ENCODE results near the gene PCED1B. TPM values are rescaled to one million over a fixed set of nuclear protein-coding genes. Genes with fewer than 3 reads are reported as not detected.

PCED1B gene
- polyA plus RNA-seq, 1 donor (not counting 4 experiments of a cell fraction or from before 2014, with no cell fraction given), result 3.2 TPM

- H3K9ac ChIP-seq (ENCODE audit: control insufficient read depth, extremely low read depth, insufficient read depth, low read length), result no peak overlapping the region
- H3K27ac ChIP-seq (ENCODE audit: control insufficient read depth, insufficient read depth, low read length), result peak overlapping the region; percentile 72
- H3K36me3 ChIP-seq (ENCODE audit: control insufficient read depth in 2 of 2, extremely low read depth in 1 of 2, insufficient read depth in 2 of 2, low read length in 2 of 2), result peaks cover 2 to 4% of the 10 kb centered on the region in 2 experiments
- peaks cover 10% of the 10 kb centered on the region for H3K9me3 ChIP-seq (ENCODE audit: control insufficient read depth, low read depth, low read length)
- H3K79me2 ChIP-seq (ENCODE audit: control insufficient read depth, insufficient read depth, low read length), result peaks cover 19% of the 10 kb centered on the region
- FAIRE-seq (peak; percentile 80), DNase-seq (ENCODE audit: low read depth, low spot score) (no peak)
- H3K4me3 ChIP-seq (ENCODE audit: control insufficient read depth in 2 of 3, extremely low read depth in 1 of 3, insufficient read depth in 2 of 3, low read depth in 1 of 3, low read length in 3 of 3), result peak overlapping the region in 1 of 3 experiments; percentile 5
- H3K4me2 ChIP-seq (ENCODE audit: control insufficient read depth, extremely low read depth, insufficient read depth, low read depth, low read length), result peak overlapping the region; percentile 45
- dilution Hi-C loops (cut with MboI; ENCODE audit: extremely low pct_ligation_motif_present, low sequenced_read_pairs), result no loop called here
- H4K20me1 ChIP-seq (ENCODE audit: control insufficient read depth, extremely low read depth, insufficient read depth, low read length), result no peaks in the 10 kb centered on the region
- no peak overlapping the region for H2AFZ ChIP-seq (ENCODE audit: control insufficient read depth, low read length)
- H3K9me1 ChIP-seq (ENCODE audit: control insufficient read depth, extremely low read depth, insufficient read depth, low read length), result no peaks in the 10 kb centered on the region
- peaks cover 78% of the 10 kb centered on the region for H3K4me1 ChIP-seq (ENCODE audit: control insufficient read depth, extremely low read depth, insufficient read depth, low read length)
- no peaks in the 10 kb centered on the region for H3K27me3 ChIP-seq (ENCODE audit: control insufficient read depth, extremely low read depth, insufficient read depth, low read length)
- no peak for TF ChIP-seq CTCF (optimal IDR thresholded peaks at IDR 0.05 in 1 of 3, IDR thresholded peaks at IDR 0.05 in 1 of 3, conservative IDR thresholded peaks at IDR 0.05 in 1 of 3; ENCODE audit: extremely low read depth in 1 of 3, insufficient read depth in 2 of 3, low read length in 3 of 3)
- no peak for TF ChIP-seq EZH2 (IDR thresholded peaks at IDR 0.05; ENCODE audit: low read length)
Observed at GRCh38 chr12:47085815-47086252, 6.4 kb downstream of the PCED1B start.

GRCh38 chr12:47087088-47087688 lies 7.8 kb downstream of the PCED1B start:
- peaks cover 67% of the 10 kb centered on the region for H3K4me1 ChIP-seq (ENCODE audit: control insufficient read depth, extremely low read depth, insufficient read depth, low read length)
- FAIRE-seq, result no peak
- H3K9ac ChIP-seq (ENCODE audit: control insufficient read depth, extremely low read depth, insufficient read depth, low read length), result no peak overlapping the region

More at GRCh38 chr12:47087088-47087688, 7.8 kb downstream of the PCED1B start:
- Histone ChIP-seq H3K36me3 (ENCODE audit: control insufficient read depth in 2 of 2, extremely low read depth in 1 of 2, insufficient read depth in 2 of 2, low read length in 2 of 2) (peaks cover 2 to 4% of the 10 kb centered on the region in 2 experiments), H3K4me2 (ENCODE audit: control insufficient read depth, extremely low read depth, insufficient read depth, low read depth, low read length) (peak overlapping the region; percentile 26), H3K27ac (ENCODE audit: control insufficient read depth, insufficient read depth, low read length) (peak overlapping the region; percentile 92), H3K79me2 (ENCODE audit: control insufficient read depth, insufficient read depth, low read length) (peaks cover 16% of the 10 kb centered on the region), H4K20me1 (ENCODE audit: control insufficient read depth, extremely low read depth, insufficient read depth, low read length) (no peaks in the 10 kb centered on the region), H3K9me1 (ENCODE audit: control insufficient read depth, extremely low read depth, insufficient read depth, low read length) (no peaks in the 10 kb centered on the region), H3K4me3 (ENCODE audit: control insufficient read depth in 2 of 3, extremely low read depth in 1 of 3, insufficient read depth in 2 of 3, low read depth in 1 of 3, low read length in 3 of 3) (no peak overlapping the region), H3K27me3 (ENCODE audit: control insufficient read depth, extremely low read depth, insufficient read depth, low read length) (no peaks in the 10 kb centered on the region), H3K9me3 (ENCODE audit: control insufficient read depth, low read depth, low read length) (peaks cover 11% of the 10 kb centered on the region), H2AFZ (ENCODE audit: control insufficient read depth, low read length) (no peak overlapping the region)
- DNase-seq (ENCODE audit: low read depth, low spot score), result no peak
- no peak for TF ChIP-seq EZH2 (IDR thresholded peaks at IDR 0.05; ENCODE audit: low read length)
- no peak for TF ChIP-seq CTCF (optimal IDR thresholded peaks at IDR 0.05 in 1 of 3, IDR thresholded peaks at IDR 0.05 in 1 of 3, conservative IDR thresholded peaks at IDR 0.05 in 1 of 3; ENCODE audit: extremely low read depth in 1 of 3, insufficient read depth in 2 of 3, low read length in 3 of 3)
- dilution Hi-C loops (cut with MboI; ENCODE audit: extremely low pct_ligation_motif_present, low sequenced_read_pairs), result no loop called here

Measured in keratinocyte (primary cell).